DMS53 treated with DMSO at 0.1 percent for 48 hours (cell line): ENCODE results near the gene DHRS3.
"Not testable (repeated sequence)": the region's sequence is repeated elsewhere in the genome, so short reads cannot be mapped to it uniquely, and the experiment has no call there.

Experiments
- DNase-seq: peaks from one replicate; lab custom pipeline; 2025; ENCODE audit not compliant: unreplicated experiment; lab: John Stamatoyannopoulos, UW

The DHRS3 gene

DNA sequence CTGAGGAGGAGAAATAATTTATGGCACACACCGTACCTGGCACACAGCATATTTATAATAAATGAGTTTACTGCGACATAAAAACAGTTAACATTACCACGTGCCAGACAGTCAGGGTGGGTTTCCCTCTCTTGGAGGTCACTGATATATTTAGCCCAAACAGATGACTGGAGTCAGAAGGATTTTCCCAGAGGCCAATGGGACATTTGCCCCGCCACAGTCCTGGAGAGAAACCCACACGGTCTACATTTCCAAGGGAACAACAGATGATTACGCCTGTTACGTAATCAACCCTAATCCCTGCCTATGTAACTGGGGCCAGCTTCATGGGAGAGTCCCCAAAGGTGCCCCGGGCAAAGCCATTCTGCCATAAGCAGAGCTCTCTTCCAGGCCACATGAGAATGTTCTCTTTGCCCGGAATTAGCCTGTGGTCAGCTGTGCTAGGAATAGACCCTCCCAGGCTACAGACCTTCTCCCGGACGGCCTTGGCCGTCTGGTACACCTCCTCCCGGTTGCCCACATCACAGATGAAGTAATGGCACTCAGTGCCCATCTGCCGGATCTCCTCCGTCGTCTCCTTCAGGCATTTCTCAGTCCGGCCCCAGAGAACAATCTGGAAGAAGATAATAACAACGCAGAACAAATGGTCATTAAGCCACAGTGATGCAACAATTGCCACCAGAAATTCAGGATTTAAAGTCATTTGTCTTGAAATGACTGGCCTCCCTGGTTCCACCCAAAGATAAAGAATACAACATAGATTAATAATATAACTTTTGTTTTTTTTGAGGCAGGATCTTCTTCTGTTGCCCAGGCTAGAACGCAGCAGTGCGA is 37.7 kb downstream of the DHRS3 start:
- no peak for DNase-seq

- no peak for DNase-seq
Observed at GRCh38 chr1:12578860-12579422, 39.1 kb downstream of the DHRS3 start.

- DNase-seq: no peak
Observed at GRCh38 chr1:12577020-12577419, 41.0 kb downstream of the DHRS3 start.

GRCh38 chr1:12574757-12575139 is 43.3 kb downstream of the DHRS3 start:
- DNase-seq: no peak

DNA sequence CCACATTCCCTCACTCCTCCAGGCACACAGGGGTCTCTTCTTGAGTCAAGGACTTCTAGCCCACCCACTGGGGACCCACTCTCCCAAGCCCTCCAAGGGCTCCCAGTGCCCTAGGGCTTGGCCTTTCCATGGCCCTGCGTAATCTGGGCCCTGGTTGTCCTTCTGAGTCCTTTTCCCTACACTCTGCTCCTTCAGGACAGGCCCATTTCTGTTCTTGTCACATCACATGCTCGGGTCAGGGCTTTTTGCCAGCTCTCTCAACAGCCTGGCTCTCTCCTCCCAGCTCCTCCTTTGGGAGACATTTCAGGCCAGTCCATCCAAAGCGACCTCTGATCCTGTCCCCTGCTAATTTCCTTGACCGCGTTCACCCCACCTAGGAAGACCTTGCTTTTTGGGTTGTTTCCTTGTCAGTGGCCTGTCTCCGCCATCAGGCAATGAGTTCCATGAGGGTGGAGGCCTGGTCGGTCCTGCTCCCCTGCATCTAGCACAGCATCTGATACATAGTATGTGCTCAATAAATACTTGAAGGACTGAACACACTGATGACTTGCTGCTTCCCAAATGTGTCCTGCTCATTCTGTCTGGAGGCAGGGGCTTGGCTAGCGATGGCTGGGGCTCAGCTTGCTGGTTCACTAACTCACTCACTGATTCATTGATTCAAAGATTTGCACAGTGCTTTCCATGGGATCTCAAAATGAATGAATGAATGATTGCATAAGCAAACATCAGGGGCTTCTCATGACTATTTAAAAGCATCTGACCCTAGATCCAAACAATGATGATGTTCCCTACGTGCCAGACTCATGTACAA is 44.8 kb downstream of the DHRS3 start:
- DNase-seq: no peak

DNA sequence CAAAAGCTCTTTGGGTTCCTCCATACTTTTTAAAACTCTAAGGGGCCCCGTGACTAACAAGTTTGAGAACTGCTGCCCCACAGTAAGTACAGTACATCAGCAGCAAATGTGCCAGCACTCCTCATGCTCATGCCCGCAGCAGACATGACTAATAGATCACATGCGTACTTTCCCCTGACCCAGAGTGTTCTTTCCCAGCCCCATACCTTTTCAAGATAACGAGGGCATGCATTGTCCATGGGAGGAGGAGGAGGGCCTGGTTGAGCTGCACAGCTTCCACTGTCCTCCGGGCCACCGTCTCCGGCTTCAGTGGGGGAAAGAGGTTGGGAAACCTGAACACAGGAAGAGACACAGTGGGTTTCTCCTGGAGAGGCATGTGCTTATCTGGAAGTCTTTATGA is 45.5 kb downstream of the DHRS3 start:
- DNase-seq: no peak

DNA sequence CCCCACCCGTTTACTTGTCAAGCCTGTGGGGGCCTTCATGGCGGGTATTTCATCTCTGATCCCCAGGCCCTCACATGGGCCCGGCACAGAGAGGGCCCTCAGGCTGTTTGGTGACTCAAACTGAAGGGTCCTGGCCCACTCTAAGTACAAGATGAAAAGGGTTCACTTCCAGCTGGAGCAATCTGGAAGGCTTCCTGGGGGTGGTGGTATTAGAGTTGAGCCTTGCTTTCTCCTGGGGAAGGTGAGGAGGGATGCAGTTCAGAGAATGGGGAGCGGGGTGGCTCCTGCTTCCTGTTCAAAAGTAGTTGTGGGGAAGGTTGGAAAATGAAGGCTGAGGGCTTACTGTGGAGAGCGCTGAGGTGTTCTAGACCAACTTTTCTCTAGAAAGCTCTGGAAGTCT is 47.7 kb downstream of the DHRS3 start:
- no peak for DNase-seq

DNA sequence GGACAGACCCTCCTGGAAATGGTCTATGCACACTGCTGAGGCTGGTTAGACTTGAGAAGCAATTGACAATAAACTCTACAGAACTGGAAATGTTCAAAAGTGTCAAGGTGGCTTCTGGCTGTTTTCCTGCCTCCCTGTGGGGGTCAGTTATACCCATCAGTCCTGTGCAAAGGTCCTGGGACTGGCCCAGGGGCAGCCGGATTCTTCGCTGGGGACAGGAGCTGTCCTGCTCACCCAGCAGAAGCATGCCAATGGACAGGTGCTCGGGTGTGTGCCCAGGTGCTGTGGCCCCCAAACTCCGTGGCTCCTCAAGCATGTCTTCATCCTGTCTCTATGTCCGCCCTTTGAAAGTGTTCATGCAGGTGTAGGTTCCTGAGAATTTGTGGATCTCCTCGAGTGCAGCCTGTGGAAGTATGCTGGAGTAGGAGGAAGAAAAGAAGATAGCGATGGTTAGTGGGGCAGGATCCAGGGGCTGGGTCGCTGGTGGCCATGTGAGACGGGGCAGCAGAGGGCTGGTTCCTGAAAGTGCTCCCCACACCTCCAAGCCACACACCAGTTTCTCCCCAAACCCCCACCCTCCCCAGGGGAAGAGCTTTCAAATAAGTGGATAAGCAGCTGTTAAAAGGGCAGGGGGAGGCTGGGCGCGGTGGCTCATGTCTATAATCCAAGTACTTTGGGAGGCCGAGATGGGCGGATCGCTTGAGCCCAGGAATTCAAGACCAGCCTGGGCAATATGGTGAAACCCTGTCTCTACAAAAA is 49.8 kb downstream of the DHRS3 start:
- DNase-seq: no peak

DNA sequence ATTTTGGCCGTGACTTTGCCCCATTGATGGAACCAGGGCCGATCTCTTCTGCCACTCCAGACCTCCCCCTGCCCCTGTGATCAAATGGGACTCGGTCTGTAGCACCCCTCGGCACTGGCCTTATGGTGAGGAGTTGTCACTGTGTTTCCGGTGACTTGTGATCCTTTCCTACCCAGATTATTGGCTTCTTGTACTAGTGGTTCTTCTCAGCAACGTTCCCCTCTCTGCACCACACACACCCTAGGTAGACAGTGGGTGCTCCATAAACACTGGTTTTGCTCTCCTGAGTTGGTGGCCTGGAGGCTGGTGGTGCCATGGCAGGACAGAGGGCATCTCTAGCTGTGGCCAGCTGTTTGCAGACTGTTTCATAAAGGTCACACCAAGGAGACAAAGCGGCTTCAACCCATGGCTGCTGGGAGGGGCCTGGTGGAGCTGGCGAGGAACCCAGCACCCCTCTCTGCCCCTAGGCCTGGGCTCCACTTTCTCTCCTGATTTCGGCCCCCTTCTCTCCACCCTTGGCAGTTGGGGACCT is 50.7 kb downstream of the DHRS3 start:
- no peak for DNase-seq

GRCh38 chr1:12566484-12567287 is 51.3 kb downstream of the DHRS3 start:
- DNase-seq: no peak

DNA sequence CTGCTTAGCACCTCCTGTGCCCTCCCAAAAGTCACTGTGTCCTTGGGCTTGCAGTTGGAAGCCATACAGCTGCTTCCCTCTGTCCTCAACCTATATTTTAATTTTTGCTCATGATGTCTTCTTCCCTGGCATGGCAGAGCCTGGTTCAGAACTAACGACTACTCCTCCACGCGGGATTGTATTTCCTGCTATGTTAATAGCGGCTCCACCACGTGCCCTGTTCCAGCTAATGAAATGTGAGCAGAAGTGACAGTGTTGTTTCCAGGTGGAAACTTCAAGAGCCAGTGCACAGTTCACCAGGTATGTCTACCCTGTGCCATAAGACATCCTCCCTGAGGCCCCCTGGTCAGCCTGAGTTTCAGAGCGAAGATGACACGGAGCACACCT is 52.1 kb downstream of the DHRS3 start:
- no peak for DNase-seq

- DNase-seq: no peak
Observed at GRCh38 chr1:12565094-12565965, 52.7 kb downstream of the DHRS3 start.

DNA sequence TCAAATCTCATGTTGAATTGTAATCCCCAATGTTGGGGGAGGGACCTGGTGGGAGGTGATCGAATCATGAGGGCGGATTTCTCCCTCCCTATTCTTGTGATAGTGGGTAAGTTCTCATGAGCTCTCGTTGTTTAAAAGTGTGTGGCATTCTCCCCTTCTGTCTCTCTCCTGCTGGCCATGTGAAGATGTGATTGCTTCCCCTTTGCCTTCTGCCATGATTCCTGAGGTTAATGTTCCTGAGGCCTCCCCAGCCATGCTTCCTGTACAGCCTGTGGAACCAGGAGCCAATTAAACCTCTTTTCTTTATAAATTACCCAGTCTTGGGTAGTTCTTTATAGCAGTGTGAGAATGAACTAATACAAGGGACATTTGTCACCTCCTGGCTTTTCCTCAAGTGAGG is 53.8 kb downstream of the DHRS3 start:
- not testable (repeated sequence) for DNase-seq

GRCh38 chr1:12562955-12563576 is 54.9 kb downstream of the DHRS3 start:
- no peak for DNase-seq

DNA sequence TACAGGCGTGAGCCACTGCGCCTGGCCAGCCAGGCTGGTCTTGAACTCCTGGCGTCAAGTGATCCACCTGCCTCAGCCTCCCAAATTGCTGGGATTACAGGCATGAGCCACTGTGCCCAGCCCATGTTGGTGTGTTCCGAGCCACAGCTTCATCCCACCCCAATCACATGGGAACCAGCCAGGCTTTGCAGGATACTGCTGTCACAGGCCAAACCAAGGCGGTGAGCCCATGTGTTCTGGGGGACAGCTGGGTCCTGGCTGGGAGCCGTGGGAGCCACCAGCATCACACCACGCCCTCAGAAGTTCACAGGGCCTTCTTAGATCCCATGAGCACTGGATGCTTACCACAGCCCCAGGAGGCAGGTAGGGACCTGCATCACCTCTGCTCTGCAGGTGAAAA is 56.9 kb downstream of the DHRS3 start:
- DNase-seq: no peak

GRCh38 chr1:12556957-12557935 is 60.8 kb downstream of the DHRS3 start:
- no peak for DNase-seq

DNA sequence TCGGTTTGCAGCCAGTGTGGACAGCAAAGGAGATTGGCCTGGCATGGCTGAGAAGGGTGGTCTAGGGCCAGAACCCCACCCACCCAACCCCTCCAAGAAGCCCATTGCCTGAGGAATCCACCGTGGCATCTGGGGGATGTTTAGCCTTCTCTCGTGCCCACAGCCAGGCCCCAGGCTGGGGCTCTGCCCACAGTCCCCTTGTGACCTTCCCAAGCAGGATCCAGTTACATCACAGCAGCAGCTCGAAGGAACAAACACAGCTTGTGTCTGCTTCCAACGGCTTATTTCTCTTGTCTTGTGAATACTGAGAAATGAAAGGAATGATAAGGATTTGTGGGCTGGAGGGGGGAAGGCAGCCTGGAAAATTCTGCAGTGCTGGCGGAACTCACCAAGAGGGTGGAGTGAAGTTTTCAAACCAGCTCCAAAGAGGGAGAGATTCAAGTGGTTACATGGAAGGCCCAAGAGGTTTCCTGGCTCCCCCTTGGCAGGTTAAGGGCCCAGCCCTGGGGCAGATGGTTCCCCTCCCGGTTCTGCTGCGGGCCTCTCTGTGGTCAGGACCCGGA is 61.6 kb downstream of the DHRS3 start:
- DNase-seq: no peak
